Left lung (tissue), 10 donors: ENCODE data around the gene POLR3G. TPM values are rescaled to one million over a fixed set of nuclear protein-coding genes. Genes with fewer than 3 reads are reported as not detected.

ENCODE experiments used
- ATAC-seq: fragments of 200-7000 bp; cut with Tn5 transposase; one replicate; pipeline ENCODE4 v1.9.1; 2020; ENCODE audit warnings: moderate library complexity
- DNase-seq, 4 donors: peaks; one replicate each; pipeline ENCODE4 v3.0.0-alpha.2; 2013 to 2020
- H3K27ac ChIP-seq, 2 donors: fragments of 200-600 bp; sonication (generic) in 1 of 2; one replicate each; pipeline versions ENCODE4 v1.5.0 to v1.8.0; 2020 to 2021
- H3K27me3 ChIP-seq, 2 donors: fragments of 200-600 bp; sonication (generic) in 1 of 2; one replicate each; pipeline versions ENCODE4 v1.5.0 to v1.8.0; 2020 to 2021
- H3K36me3 ChIP-seq, 2 donors: fragments of 200-600 bp; sonication (generic) in 1 of 2; one replicate each; pipeline versions ENCODE4 v1.5.0 to v1.8.0; 2020 to 2021
- H3K4me1 ChIP-seq, 2 donors: fragments of 200-600 bp; one replicate each; pipeline ENCODE4 v1.8.0; 2021
- H3K4me3 ChIP-seq, 2 donors: fragments of 200-600 bp; sonication (generic) in 1 of 2; one replicate each; pipeline versions ENCODE4 v1.5.0 to v1.8.0; 2020 to 2021; ENCODE audit warnings: mild to moderate bottlenecking in 1 of 2
- H3K9me3 ChIP-seq, 2 donors: fragments of 200-600 bp; sonication (generic) in 1 of 2; one replicate each; pipeline versions ENCODE4 v1.5.0 to v1.8.0; 2020 to 2021
- intact Hi-C, 2 donors: fragments of 100-400 bp; cut with DNase I; formaldehyde crosslinking; loops; one replicate each; pipeline versions ENCODE4 v1.11.2 to v1.14.2; 2022
- polyA plus RNA-seq, 6 donors: library from polyadenylated mRNA; unstranded; fragments of 120-200 nt; gene quantifications; one replicate each; pipeline ENCODE4 v1.2.1, GENCODE V29; 2013; ENCODE audit not compliant: insufficient read length in 6 of 6
- total RNA-seq, 2 donors: library from RNA; stranded (reverse); fragmentation: NEBNext Ultra II Directional; extraction: Animal tissue kit (Norgen Biotek cat#: 25700); gene quantifications; one replicate each; pipeline ENCODE4 v1.2.1, GENCODE V29; 2021
- TF ChIP-seq, protein P1 (sequence below), 2 donors: fragments of 200-600 bp; sonication (generic) in 1 of 2; IDR thresholded peaks; one replicate each; pipeline versions ENCODE4 v1.5.0 to v1.8.0; 2021; ENCODE audit warnings: antibody characterized with exemption in 2 of 2
- donor health status: DM: no; HTN: yes; CAD: no.
- donor health status: DM: no; HTN: no; CAD: no.

POLR3G gene
- total and polyA plus RNA-seq, 8 donors: 2.0 to 4.5 (median 3.5) TPM

DNA sequence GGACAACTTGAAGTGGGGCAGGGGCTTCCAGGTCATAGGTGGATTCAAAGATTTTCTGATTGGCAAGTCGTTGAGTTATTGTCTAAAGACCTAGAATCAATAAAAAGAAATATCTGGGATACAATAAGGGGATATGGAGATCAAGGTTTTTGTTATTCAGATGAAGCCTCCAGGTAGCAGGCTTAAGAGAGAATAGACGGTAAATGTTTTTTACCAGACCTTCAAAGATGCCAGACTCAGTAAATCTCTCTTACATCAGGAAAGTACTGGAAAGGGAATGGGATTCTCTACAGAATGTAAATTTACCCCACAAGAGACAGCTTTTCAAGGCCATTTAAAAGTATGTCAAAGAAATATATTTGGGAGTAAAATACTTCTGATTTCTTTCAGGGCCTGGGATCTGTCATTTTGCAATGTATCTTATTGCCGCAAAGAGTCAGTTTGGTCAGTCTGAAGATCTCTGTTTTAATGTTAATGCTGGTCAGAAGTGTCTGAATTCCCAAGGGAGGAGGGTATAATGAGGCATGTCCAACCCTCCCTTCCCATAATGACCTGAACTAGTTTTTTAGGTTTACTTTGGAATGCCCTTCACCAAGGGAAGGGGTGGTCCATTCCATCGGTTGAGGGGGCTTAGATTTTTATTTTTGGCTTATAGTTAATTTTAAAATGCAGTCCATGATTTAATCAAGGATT, 68.3 kb downstream of the POLR3G start:
- DNase-seq (no peak), ATAC-seq (no peak)
- intact Hi-C loops: no loop called here
- no peaks in the 10 kb centered on the region for H3K36me3 ChIP-seq
- no peaks in the 10 kb centered on the region for H3K9me3 ChIP-seq
- H3K4me1 ChIP-seq: no peaks in the 10 kb centered on the region
- H3K27me3 ChIP-seq: no peaks in the 10 kb centered on the region
- TF ChIP-seq, protein P1, sequence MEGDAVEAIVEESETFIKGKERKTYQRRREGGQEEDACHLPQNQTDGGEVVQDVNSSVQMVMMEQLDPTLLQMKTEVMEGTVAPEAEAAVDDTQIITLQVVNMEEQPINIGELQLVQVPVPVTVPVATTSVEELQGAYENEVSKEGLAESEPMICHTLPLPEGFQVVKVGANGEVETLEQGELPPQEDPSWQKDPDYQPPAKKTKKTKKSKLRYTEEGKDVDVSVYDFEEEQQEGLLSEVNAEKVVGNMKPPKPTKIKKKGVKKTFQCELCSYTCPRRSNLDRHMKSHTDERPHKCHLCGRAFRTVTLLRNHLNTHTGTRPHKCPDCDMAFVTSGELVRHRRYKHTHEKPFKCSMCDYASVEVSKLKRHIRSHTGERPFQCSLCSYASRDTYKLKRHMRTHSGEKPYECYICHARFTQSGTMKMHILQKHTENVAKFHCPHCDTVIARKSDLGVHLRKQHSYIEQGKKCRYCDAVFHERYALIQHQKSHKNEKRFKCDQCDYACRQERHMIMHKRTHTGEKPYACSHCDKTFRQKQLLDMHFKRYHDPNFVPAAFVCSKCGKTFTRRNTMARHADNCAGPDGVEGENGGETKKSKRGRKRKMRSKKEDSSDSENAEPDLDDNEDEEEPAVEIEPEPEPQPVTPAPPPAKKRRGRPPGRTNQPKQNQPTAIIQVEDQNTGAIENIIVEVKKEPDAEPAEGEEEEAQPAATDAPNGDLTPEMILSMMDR (IDR thresholded peaks at IDR 0.05): no peak
- no peak overlapping the region for H3K27ac ChIP-seq
- no peak overlapping the region for H3K4me3 ChIP-seq

GRCh38 chr5:90545511-90545910, 70.8 kb downstream of the POLR3G start:
- ATAC-seq (no peak), DNase-seq (no peak)
- Histone ChIP-seq H3K4me1 (peaks cover 0 to 3% of the 10 kb centered on the region in 2 donors), H3K4me3 (no peak overlapping the region), H3K27me3 (peaks cover 0 to 7% of the 10 kb centered on the region in 2 donors), H3K9me3 (no peaks in the 10 kb centered on the region), H3K27ac (no peak overlapping the region), H3K36me3 (no peaks in the 10 kb centered on the region)
- intact Hi-C loops: no loop called here
- TF ChIP-seq, protein P1 (IDR thresholded peaks at IDR 0.05): no peak

DNA sequence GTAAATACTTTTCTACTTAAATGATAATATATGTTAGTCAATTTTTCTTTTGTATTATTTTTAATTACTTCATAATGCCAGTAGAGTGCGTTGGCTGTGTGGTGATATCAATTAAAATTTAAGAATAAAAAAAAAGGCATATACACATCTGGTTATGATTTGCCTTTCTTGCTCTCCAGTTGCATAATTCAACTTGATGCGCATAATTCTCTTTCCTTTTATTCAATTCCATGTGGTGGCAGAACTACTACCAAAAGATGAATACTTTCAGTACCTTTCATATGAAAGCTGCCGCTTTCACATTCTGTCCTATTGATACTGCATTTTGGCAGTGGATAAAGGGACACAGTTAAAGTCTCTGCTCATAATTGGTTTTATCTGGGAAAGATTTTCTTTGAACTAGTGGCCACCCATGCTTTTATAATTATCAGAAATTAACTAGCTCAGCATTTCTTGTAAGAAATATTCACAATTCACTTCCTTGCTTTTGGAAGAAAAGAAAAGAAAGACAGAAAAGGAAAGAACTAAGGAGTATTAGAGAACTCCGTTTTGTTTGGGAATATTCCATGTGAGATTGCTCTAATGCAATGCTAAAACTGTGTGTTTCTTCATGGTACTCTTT, 71.7 kb downstream of the POLR3G start:
- H3K27ac ChIP-seq: no peak overlapping the region
- H3K4me3 ChIP-seq: no peak overlapping the region
- H3K36me3 ChIP-seq: no peaks in the 10 kb centered on the region
- H3K9me3 ChIP-seq: no peaks in the 10 kb centered on the region
- DNase-seq (no peak), ATAC-seq (no peak)
- intact Hi-C loops: no loop called here
- TF ChIP-seq, protein P1 (IDR thresholded peaks at IDR 0.05): no peak
- peaks cover 0 to 7% of the 10 kb centered on the region in 2 donors for H3K27me3 ChIP-seq
- peaks cover 0 to 3% of the 10 kb centered on the region in 2 donors for H3K4me1 ChIP-seq

DNA sequence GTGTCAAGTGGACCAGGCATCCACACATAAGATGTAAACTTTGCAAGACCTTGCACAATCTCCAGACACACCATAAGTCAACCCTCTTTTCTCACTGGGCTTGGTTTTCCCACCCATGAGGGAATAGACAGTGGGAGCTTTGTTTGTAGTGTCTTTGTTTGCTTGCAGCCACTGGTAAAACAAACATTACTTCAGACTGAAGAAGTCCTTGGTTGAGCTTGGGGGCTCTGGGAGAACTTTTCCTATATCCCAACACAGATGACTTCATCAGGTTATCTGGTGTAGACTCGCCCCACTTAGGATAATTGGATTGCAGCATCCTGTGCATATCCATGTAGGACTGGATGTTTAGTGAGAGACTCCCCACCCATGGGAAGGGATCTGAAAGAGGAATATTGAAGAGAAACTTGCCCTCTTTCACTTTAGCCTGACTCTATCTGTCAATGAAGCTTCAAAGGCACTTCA, 72.4 kb downstream of the POLR3G start:
- Histone ChIP-seq H3K27me3 (peaks cover 0 to 10% of the 10 kb centered on the region in 2 donors), H3K36me3 (no peaks in the 10 kb centered on the region), H3K27ac (peak overlapping the region in 1 of 2 donors; percentile 44), H3K4me3 (no peak overlapping the region), H3K4me1 (peaks cover 0 to 3% of the 10 kb centered on the region in 2 donors), H3K9me3 (no peaks in the 10 kb centered on the region)
- ATAC-seq: peak; percentile 71
- TF ChIP-seq, protein P1 (IDR thresholded peaks at IDR 0.05): no peak
- DNase-seq: no peak
- intact Hi-C loops: no loop called here

DNA sequence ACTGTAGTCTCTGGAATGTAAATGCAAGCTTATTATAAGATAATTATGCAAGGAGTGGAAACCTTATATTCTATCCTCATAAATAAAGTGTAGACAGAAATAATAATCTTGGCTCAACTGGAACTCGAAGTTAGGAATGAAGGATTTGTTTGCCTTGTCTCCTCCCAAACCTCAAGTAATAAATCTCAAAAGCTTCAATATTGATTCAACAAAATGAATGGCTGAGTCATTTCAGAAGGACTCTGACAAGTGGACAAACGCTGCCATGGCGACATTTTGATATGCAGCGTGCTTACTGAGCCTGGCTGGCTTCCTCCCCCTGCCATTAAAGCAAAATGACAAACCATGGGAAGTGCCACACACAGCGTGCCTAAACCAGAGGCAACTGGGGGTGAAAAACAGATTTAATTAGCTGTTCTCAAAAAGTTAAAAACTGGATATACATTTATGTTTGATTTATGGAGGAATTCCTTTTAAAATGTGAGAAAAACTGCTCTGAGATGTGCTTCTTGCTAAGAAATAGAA, 73.5 kb downstream of the POLR3G start:
- peaks cover 0 to 20% of the 10 kb centered on the region in 2 donors for H3K27me3 ChIP-seq
- H3K4me1 ChIP-seq: peaks cover 0 to 3% of the 10 kb centered on the region in 2 donors
- intact Hi-C loops: no loop called here
- no peak overlapping the region for H3K4me3 ChIP-seq
- peak overlapping the region; percentile 44 to 54 for H3K27ac ChIP-seq
- H3K9me3 ChIP-seq: no peaks in the 10 kb centered on the region
- DNase-seq (peak in 3 of 4 donors; percentile 61 to 78 (median 68)), ATAC-seq (peak; percentile 93)
- no peaks in the 10 kb centered on the region for H3K36me3 ChIP-seq
- TF ChIP-seq, protein P1 (IDR thresholded peaks at IDR 0.05): no peak
